ENCODE results near the gene DDO.

DDO gene

DNA sequence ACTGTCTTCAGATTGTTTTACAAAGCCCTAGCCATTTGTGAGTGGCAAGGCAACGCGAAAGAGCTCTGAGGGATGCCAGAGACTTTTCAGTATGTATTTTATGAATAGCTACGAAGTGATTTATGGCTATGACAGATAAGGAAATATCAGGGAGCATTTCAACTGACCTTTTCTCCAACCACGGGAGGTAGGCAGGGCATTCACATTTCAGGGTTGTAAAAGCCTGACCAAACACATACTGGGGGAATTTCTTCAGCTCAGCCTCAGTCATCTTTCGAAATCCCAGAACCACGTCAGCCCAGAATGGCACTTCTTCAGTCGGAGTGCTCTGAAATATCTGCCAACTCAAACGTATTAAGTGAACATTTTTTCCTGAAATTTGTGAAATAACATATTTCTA is 10.8 kb downstream of the DDO start:
- no peak for ATAC-seq
- TF ChIP-seq, protein P1, sequence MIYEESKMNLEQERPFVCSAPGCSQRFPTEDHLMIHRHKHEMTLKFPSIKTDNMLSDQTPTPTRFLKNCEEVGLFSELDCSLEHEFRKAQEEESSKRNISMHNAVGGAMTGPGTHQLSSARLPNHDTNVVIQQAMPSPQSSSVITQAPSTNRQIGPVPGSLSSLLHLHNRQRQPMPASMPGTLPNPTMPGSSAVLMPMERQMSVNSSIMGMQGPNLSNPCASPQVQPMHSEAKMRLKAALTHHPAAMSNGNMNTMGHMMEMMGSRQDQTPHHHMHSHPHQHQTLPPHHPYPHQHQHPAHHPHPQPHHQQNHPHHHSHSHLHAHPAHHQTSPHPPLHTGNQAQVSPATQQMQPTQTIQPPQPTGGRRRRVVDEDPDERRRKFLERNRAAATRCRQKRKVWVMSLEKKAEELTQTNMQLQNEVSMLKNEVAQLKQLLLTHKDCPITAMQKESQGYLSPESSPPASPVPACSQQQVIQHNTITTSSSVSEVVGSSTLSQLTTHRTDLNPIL (CRISPR knock-in tag; IDR thresholded peaks at IDR 0.05; ENCODE audit: low read depth): no peak
- TF ChIP-seq, protein P2, sequence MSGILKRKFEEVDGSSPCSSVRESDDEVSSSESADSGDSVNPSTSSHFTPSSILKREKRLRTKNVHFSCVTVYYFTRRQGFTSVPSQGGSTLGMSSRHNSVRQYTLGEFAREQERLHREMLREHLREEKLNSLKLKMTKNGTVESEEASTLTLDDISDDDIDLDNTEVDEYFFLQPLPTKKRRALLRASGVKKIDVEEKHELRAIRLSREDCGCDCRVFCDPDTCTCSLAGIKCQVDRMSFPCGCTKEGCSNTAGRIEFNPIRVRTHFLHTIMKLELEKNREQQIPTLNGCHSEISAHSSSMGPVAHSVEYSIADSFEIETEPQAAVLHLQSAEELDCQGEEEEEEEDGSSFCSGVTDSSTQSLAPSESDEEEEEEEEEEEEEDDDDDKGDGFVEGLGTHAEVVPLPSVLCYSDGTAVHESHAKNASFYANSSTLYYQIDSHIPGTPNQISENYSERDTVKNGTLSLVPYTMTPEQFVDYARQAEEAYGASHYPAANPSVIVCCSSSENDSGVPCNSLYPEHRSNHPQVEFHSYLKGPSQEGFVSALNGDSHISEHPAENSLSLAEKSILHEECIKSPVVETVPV (CRISPR knock-in tag; IDR thresholded peaks at IDR 0.05): no peak
- TF ChIP-seq ZFP3 (CRISPR knock-in tag; IDR thresholded peaks at IDR 0.05) (no peak), BACH2 (CRISPR knock-in tag; IDR thresholded peaks at IDR 0.05; ENCODE audit: borderline replicate concordance) (no peak), ARNTL (CRISPR knock-in tag; IDR thresholded peaks at IDR 0.05; ENCODE audit: borderline replicate concordance, low read depth) (no peak), GLIS3 (CRISPR knock-in tag; IDR thresholded peaks at IDR 0.05) (no peak), OSR1 (CRISPR knock-in tag; IDR thresholded peaks at IDR 0.05) (no peak), ZFP30 (CRISPR knock-in tag; IDR thresholded peaks at IDR 0.05) (no peak), ISL1 (CRISPR knock-in tag; IDR thresholded peaks at IDR 0.05) (no peak), PPARA (CRISPR knock-in tag; IDR thresholded peaks at IDR 0.05; ENCODE audit: borderline replicate concordance) (no peak), CSDC2 (CRISPR knock-in tag; IDR thresholded peaks at IDR 0.05) (no peak), SNAI2 (CRISPR knock-in tag; IDR thresholded peaks at IDR 0.05) (no peak), TOX (CRISPR knock-in tag; IDR thresholded peaks at IDR 0.05; ENCODE audit: borderline replicate concordance) (no peak), ZNF8 (CRISPR knock-in tag; IDR thresholded peaks at IDR 0.05) (no peak), ZNF565 (CRISPR knock-in tag; conservative IDR thresholded peaks at IDR 0.05; ENCODE audit: low read depth) (no peak), ZC3H10 (CRISPR knock-in tag; IDR thresholded peaks at IDR 0.05) (no peak)
- TF ChIP-seq, protein P3, sequence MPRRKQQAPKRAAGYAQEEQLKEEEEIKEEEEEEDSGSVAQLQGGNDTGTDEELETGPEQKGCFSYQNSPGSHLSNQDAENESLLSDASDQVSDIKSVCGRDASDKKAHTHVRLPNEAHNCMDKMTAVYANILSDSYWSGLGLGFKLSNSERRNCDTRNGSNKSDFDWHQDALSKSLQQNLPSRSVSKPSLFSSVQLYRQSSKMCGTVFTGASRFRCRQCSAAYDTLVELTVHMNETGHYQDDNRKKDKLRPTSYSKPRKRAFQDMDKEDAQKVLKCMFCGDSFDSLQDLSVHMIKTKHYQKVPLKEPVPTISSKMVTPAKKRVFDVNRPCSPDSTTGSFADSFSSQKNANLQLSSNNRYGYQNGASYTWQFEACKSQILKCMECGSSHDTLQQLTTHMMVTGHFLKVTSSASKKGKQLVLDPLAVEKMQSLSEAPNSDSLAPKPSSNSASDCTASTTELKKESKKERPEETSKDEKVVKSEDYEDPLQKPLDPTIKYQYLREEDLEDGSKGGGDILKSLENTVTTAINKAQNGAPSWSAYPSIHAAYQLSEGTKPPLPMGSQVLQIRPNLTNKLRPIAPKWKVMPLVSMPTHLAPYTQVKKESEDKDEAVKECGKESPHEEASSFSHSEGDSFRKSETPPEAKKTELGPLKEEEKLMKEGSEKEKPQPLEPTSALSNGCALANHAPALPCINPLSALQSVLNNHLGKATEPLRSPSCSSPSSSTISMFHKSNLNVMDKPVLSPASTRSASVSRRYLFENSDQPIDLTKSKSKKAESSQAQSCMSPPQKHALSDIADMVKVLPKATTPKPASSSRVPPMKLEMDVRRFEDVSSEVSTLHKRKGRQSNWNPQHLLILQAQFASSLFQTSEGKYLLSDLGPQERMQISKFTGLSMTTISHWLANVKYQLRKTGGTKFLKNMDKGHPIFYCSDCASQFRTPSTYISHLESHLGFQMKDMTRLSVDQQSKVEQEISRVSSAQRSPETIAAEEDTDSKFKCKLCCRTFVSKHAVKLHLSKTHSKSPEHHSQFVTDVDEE (CRISPR knock-in tag; IDR thresholded peaks at IDR 0.05): no peak
- TF ChIP-seq, protein P4, sequence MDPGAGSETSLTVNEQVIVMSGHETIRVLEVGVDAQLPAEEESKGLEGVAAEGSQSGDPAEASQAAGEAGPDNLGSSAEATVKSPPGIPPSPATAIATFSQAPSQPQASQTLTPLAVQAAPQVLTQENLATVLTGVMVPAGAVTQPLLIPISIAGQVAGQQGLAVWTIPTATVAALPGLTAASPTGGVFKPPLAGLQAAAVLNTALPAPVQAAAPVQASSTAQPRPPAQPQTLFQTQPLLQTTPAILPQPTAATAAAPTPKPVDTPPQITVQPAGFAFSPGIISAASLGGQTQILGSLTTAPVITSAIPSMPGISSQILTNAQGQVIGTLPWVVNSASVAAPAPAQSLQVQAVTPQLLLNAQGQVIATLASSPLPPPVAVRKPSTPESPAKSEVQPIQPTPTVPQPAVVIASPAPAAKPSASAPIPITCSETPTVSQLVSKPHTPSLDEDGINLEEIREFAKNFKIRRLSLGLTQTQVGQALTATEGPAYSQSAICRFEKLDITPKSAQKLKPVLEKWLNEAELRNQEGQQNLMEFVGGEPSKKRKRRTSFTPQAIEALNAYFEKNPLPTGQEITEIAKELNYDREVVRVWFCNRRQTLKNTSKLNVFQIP (CRISPR knock-in tag; IDR thresholded peaks at IDR 0.05; ENCODE audit: borderline replicate concordance, low read depth): no peak

DNA sequence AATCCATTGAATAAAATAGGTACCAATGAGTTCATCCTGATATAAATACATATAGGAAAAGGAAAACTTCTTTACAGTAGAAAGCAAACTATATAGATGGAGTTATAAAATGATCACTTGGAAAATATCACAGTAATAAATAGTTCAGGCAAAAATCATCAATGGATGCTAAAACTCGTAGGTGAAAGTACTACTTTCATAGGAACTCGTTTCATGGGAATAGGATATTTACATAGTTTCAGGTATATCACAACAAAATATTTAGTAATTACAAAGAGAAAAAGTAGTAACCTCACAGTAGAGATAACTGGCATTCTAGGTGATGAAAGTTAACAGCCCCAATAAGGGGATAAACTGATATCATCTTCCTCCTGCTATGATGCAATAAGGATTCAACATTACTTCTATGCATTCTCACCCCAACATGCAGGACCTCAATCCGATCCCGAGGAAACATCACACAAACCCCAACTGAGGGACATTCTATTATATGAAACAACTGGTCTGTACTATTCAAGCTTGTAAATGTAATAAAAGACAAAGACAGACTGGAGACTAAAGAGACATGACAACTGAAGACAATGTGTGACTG is 13.7 kb downstream of the DDO start:
- TF ChIP-seq ZNF70 (CRISPR knock-in tag; IDR thresholded peaks at IDR 0.05) (no peak), BACH2 (CRISPR knock-in tag; IDR thresholded peaks at IDR 0.05; ENCODE audit: borderline replicate concordance) (no peak), ZC3H10 (CRISPR knock-in tag; IDR thresholded peaks at IDR 0.05) (no peak), ZFP3 (CRISPR knock-in tag; IDR thresholded peaks at IDR 0.05) (no peak), ZFP30 (CRISPR knock-in tag; IDR thresholded peaks at IDR 0.05) (no peak), ZNF8 (CRISPR knock-in tag; IDR thresholded peaks at IDR 0.05) (no peak)
- TF ChIP-seq, protein P1 (CRISPR knock-in tag; IDR thresholded peaks at IDR 0.05; ENCODE audit: low read depth): no peak
- TF ChIP-seq, protein P4 (CRISPR knock-in tag; IDR thresholded peaks at IDR 0.05; ENCODE audit: borderline replicate concordance, low read depth): no peak
- ATAC-seq: no peak

DNA sequence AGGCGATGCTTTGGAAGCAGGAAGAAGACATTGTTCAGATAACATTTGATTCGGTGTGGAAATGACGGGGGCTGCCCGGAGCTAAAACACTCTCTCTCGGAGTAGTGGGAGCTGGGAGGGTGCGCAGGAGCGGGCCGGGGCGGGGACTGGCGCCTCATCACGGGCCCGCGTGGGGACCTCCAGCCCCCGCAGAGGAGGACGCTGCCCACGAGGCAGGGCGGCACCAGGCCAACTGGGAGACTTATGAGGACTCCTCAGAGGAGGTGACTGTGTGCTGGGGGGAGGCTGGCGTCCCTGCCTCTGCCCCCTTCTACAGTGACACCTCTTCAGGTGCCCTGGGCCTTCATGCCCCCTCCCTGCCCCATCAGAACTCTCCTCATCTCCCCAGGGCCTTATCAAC is 15.2 kb downstream of the DDO start:
- no peak for ATAC-seq
- TF ChIP-seq ARNTL (CRISPR knock-in tag; IDR thresholded peaks at IDR 0.05; ENCODE audit: borderline replicate concordance, low read depth) (no peak), ESRRG (CRISPR knock-in tag; IDR thresholded peaks at IDR 0.05) (no peak), BACH2 (CRISPR knock-in tag; IDR thresholded peaks at IDR 0.05; ENCODE audit: borderline replicate concordance) (no peak), ISL1 (CRISPR knock-in tag; IDR thresholded peaks at IDR 0.05) (no peak), ZFP3 (CRISPR knock-in tag; IDR thresholded peaks at IDR 0.05) (no peak), CSDC2 (CRISPR knock-in tag; IDR thresholded peaks at IDR 0.05) (no peak), RARB (CRISPR knock-in tag; IDR thresholded peaks at IDR 0.05) (no peak), TCF4 (CRISPR knock-in tag; IDR thresholded peaks at IDR 0.05; ENCODE audit: borderline replicate concordance) (no peak), SNAI2 (CRISPR knock-in tag; IDR thresholded peaks at IDR 0.05) (no peak)
- TF ChIP-seq, protein P1 (CRISPR knock-in tag; IDR thresholded peaks at IDR 0.05; ENCODE audit: low read depth): no peak
- TF ChIP-seq, protein P3 (CRISPR knock-in tag; IDR thresholded peaks at IDR 0.05): no peak

All from SK-N-SH treated with all-trans-retinoic acid at 6 μM for 48 hours (cell line).